Astrocyte of the cerebellum (primary cell): ENCODE data around the gene INAFM1.

ENCODE experiments used
- DNase-seq: peaks from one replicate; pipeline ENCODE4 v3.0.0-alpha.2; 2011; ENCODE audit warnings: low read depth
- H3K4me3 ChIP-seq: 2 replicates; pipeline ENCODE4 v1.5.1; 2011; ENCODE audit warnings: mild to moderate bottlenecking, low read depth, low read length, moderate library complexity
- in situ Hi-C: cut with HindIII; loops from 2 replicates; pipeline ENCODE4 v1.10.0; 2017; ENCODE audit warnings: low sequenced_read_pairs
- TF ChIP-seq, protein P1 (sequence below): IDR thresholded peaks from 2 replicates; pipeline ENCODE4 v1.5.1; 2012; ENCODE audit warnings: low read length, low read depth, moderate library complexity, mild to moderate bottlenecking; ENCODE audit errors: missing control alignments

Gene INAFM1

DNA sequence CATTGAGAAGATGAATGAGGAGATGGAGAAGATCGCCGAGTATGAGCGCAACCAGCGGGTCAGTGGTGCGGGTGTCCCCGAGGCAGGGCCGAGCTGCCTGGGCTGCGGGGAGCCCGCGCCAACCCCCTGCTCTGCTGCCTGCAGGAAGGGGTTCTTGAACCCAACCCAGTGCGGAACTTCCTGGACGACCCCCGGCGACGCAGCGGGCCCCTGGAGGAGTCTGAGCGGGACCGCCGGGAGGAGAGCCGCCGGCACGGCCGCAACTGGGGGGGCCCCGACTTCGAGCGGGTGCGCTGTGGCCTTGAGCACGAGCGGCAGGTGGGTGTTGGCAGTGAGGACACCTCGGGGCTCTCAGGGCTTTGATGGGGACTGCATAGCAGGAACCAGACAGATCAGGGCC lies 10.1 kb upstream of the INAFM1 start:
- in situ Hi-C loops = no loop called here
- no peak overlapping the region for H3K4me3 ChIP-seq
- TF ChIP-seq, protein P1, sequence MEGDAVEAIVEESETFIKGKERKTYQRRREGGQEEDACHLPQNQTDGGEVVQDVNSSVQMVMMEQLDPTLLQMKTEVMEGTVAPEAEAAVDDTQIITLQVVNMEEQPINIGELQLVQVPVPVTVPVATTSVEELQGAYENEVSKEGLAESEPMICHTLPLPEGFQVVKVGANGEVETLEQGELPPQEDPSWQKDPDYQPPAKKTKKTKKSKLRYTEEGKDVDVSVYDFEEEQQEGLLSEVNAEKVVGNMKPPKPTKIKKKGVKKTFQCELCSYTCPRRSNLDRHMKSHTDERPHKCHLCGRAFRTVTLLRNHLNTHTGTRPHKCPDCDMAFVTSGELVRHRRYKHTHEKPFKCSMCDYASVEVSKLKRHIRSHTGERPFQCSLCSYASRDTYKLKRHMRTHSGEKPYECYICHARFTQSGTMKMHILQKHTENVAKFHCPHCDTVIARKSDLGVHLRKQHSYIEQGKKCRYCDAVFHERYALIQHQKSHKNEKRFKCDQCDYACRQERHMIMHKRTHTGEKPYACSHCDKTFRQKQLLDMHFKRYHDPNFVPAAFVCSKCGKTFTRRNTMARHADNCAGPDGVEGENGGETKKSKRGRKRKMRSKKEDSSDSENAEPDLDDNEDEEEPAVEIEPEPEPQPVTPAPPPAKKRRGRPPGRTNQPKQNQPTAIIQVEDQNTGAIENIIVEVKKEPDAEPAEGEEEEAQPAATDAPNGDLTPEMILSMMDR = no peak
- DNase-seq = no peak

DNA sequence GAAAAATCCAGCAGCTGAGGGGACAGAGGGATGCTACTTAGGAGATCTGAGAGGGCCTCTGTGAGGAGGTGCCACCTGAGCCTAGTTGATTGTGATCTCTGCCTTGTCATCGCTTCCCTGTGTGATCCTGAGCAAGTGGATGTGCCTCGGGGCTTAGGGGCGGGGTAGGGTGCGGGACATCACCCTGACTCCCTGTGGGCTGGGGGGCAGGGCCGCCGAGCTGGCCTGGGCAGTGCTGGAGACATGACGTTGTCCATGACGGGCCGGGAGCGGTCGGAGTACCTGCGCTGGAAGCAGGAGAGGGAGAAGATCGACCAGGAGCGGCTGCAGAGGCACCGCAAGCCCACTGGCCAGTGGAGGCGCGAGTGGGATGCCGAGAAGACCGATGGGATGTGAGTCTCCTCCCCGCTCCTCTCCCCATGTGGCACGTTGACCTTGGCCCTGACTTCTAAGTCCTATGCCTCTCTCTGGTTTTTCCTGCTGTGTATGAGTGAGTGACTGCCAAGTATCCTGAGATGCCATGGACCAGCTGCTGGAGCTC lies 8.2 kb upstream of the INAFM1 start:
- DNase-seq = no peak
- no peak overlapping the region for H3K4me3 ChIP-seq
- in situ Hi-C loops = no loop called here
- TF ChIP-seq, protein P1 = no peak

DNA sequence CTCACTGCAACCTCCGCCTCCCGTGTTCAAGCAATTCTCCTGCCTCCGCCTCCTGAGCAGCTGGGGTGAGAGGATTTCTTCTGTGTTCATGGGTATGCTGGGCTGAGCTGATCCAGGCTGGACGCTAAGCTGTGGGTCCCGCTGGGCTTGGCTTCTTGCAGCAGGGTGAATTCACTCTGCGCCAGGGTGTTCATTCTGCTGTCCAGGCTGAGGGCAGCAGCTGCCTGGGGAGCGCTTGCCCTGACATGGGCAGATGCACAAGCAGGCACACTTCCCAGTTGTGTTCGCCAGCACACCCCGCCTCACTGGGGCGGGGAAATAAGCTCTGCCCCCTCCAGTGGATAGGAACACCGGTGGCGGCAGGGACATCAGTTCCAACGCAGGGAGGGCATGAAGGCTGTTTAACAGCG lies 7.3 kb upstream of the INAFM1 start:
- TF ChIP-seq, protein P1 = no peak
- DNase-seq = no peak
- in situ Hi-C loops = no loop called here
- no peak overlapping the region for H3K4me3 ChIP-seq

DNA sequence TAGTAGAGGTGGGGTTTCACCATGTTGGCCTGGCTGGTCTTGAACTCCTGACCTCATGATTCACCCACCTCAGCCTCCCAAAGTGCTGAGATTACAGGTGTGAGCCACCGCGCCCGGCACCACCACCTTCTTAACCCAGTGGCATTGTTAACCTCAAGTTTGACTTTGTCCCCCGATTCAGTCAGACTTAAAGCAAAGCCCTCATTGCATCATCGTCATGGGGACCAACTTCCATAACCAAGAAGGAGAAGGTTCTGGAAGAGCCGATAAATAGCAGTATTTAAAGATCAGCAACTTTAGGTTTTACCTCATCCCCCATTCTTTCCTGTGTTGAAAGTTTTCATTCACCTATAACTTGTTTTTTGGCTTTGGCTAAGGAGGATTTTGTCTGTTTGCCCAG lies 6.7 kb upstream of the INAFM1 start:
- DNase-seq = no peak
- H3K4me3 ChIP-seq = no peak overlapping the region
- in situ Hi-C loops = no loop called here
- TF ChIP-seq, protein P1 = no peak

DNA sequence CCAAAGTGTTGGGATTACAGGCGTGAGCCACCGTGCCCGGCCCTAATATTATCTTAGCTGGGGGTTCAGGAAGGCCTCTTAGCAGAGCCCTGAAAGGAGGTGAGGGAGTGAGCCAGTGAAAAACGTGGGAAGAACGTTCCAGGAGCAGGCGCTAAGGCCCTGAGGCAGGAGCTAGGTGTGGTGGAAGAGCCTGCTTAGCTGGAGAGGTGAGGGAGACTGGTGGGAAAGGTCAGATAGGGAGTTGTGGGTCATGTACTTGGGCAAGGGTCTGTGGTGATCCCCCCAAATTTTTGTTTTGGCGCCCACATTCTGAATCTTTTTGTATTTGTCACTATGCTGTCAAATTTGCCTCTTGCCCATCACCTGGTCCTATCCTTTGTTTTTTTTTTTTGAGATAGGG lies 5.1 kb upstream of the INAFM1 start:
- in situ Hi-C loops = no loop called here
- TF ChIP-seq, protein P1 = no peak
- no peak for DNase-seq
- H3K4me3 ChIP-seq = no peak overlapping the region

DNA sequence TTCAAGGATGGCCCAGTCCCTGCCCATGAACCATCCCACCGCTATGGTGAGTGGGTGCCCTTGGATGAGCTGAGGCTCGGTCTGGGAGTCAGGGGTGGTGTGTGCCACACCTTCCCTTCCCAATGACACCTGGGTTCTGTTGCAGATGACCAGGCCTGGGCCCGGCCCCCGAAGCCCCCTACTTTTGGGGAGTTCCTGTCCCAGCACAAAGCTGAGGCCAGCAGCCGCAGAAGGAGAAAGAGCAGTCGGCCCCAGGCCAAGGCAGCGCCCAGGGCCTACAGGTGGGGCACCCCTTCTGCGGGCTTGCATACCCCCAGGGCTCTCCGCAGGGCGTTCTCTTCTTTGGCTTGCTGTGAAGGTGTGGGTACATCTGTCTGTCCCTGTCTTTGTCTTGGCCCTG lies 4.3 kb upstream of the INAFM1 start:
- H3K4me3 ChIP-seq = no peak overlapping the region
- no peak for DNase-seq
- TF ChIP-seq, protein P1 = no peak
- in situ Hi-C loops = no loop called here

DNA sequence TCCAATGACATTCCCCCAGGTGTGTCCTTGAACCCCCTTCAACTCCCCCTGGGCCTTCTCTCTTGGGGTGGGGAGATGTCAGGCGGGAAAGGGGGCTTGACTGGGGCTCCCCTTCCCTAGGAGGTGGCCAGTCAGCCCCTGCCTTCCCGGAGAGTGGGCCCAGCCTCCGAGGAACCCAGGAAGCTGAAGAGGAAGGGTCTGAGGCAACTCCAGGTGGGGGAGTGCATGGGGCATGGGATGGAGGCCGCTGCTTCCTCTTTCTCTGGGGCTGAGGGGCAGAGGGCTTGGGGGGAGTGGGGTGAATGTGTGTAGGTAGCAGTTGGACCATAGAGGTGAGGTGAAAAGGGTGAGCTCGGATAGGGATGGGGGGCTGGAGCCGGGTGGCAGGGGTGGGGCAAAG lies 2.7 kb upstream of the INAFM1 start:
- in situ Hi-C loops = no loop called here
- no peak for DNase-seq
- no peak overlapping the region for H3K4me3 ChIP-seq
- TF ChIP-seq, protein P1 = no peak
